Measurements from ENCODE around the gene ZNF48. TPM values are rescaled to one million over a fixed set of nuclear protein-coding genes. Genes with fewer than 3 reads are reported as not detected.

ZNF48 gene
- total RNA-seq, 6 experiments from 2014 or later, result 5.3 to 7.9 (median 6.1) TPM

DNA sequence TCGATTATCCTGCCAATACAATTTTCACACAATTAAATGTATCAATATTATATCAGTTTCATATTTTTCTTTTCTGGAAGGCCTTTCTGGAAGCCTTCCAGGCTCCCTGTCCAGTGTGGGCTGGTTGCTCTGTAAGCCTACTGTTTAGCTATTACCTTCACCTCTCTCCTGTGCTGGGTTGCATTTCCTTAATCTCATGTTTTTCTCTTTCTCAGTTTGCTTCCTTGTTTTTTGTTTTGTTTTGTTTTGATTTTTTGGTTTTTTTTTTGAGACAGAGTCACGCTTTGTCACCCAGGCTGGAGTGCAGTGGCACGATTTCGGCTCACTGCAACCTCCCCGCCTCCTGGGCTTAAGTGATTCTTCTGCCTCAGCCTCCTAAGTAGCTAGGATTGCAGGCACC is 43.6 kb downstream of the ZNF48 start:
- Mint-ChIP-seq H3K4me3 (no peak overlapping the region), H3K4me1 (ENCODE audit: low read depth) (peaks cover 7% of the 10 kb centered on the region; the same call in 1 of the 2 replicates), H3K9me3 (no peaks in the 10 kb centered on the region), H3K27me3 (ENCODE audit: insufficient read depth) (peaks cover 7% of the 10 kb centered on the region), H3K27ac (no peak overlapping the region), H3K36me3 (ENCODE audit: low read depth) (peaks cover 10% of the 10 kb centered on the region)
- no peak for DNase-seq
- TF ChIP-seq, protein P1, sequence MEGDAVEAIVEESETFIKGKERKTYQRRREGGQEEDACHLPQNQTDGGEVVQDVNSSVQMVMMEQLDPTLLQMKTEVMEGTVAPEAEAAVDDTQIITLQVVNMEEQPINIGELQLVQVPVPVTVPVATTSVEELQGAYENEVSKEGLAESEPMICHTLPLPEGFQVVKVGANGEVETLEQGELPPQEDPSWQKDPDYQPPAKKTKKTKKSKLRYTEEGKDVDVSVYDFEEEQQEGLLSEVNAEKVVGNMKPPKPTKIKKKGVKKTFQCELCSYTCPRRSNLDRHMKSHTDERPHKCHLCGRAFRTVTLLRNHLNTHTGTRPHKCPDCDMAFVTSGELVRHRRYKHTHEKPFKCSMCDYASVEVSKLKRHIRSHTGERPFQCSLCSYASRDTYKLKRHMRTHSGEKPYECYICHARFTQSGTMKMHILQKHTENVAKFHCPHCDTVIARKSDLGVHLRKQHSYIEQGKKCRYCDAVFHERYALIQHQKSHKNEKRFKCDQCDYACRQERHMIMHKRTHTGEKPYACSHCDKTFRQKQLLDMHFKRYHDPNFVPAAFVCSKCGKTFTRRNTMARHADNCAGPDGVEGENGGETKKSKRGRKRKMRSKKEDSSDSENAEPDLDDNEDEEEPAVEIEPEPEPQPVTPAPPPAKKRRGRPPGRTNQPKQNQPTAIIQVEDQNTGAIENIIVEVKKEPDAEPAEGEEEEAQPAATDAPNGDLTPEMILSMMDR (IDR thresholded peaks at IDR 0.05), result no peak

- peaks cover 7% of the 10 kb centered on the region for H3K27me3 Mint-ChIP-seq (ENCODE audit: insufficient read depth)
- peaks cover 16% of the 10 kb centered on the region for H3K36me3 Mint-ChIP-seq (ENCODE audit: low read depth)
- H3K4me1 Mint-ChIP-seq (ENCODE audit: low read depth), result peaks cover 12% of the 10 kb centered on the region
- no peaks in the 10 kb centered on the region for H3K9me3 Mint-ChIP-seq
- no peak overlapping the region for H3K27ac Mint-ChIP-seq
- no peak overlapping the region for H3K4me3 Mint-ChIP-seq
- TF ChIP-seq, protein P1 (IDR thresholded peaks at IDR 0.05), result no peak
- DNase-seq, result no peak
These were observed 44.6 kb downstream of the ZNF48 start for GRCh38 chr16:30439720-30440348.

GRCh38 chr16:30443631-30444030 is 48.4 kb downstream of the ZNF48 start:
- peaks cover 27% of the 10 kb centered on the region for H3K36me3 Mint-ChIP-seq (ENCODE audit: low read depth)
- peaks cover 2% of the 10 kb centered on the region for H3K27me3 Mint-ChIP-seq (ENCODE audit: insufficient read depth)
- H3K27ac Mint-ChIP-seq, result no peak overlapping the region
- DNase-seq, result no peak
- TF ChIP-seq, protein P1 (IDR thresholded peaks at IDR 0.05), result no peak
- peaks cover 4% of the 10 kb centered on the region for H3K9me3 Mint-ChIP-seq
- H3K4me1 Mint-ChIP-seq (ENCODE audit: low read depth), result peaks cover 23% of the 10 kb centered on the region
- H3K4me3 Mint-ChIP-seq, result peak overlapping the region; percentile 54

DNA sequence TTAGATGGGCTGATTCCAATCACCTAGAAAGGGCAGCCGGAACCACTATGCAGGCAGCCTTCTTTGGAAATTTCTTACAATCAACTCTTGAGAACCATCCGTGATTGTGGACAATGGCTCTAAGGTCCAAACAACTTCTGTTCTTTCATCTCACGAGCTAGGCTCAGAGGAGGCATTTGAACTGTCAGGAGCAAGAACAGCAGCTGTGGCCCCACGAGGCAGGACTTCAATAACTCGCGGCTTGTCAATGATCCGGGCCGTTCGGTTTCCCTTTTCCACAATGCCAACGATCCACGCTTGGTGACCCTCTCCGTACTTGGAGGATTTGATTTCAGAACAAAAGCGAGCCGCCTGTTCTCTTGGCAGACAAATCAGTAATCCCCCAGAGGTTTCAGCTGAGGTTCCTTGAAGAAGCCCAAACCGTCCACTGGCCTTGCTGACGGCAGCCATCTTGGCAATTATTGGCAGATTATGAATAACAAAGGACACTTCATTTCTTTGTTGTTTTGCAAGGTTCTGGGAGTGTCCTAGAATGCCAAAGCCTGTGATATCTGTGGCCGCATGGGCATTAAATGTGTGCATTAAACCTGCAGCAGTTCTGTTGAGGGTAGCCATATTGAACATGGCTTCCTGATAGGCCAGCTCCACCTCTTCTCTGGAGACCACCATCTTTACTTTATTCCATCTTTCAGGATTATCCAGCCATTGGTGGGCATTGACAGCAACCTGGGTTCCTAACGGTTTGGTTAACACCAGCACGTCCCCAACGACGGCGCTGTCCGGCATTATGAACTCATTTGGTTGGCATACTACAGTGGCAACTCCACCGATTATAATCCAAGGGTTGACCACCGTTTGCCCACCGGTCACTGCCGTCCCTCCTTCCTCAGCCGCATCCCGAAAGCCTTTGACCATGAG is 49.3 kb downstream of the ZNF48 start:
- H3K9me3 Mint-ChIP-seq, result peaks cover 4% of the 10 kb centered on the region
- DNase-seq, result no peak
- TF ChIP-seq, protein P1 (IDR thresholded peaks at IDR 0.05), result no peak
- no peaks in the 10 kb centered on the region; the same call in none of the 2 replicates for H3K27me3 Mint-ChIP-seq (ENCODE audit: insufficient read depth)
- H3K4me3 Mint-ChIP-seq, result peak overlapping the region; percentile 89
- H3K36me3 Mint-ChIP-seq (ENCODE audit: low read depth), result peaks cover 27% of the 10 kb centered on the region
- H3K4me1 Mint-ChIP-seq (ENCODE audit: low read depth), result peaks cover 23% of the 10 kb centered on the region
- peak overlapping the region; percentile 81 for H3K27ac Mint-ChIP-seq

GRCh38 chr16:30445149-30445407 is 49.9 kb downstream of the ZNF48 start:
- Mint-ChIP-seq H3K9me3 (peaks cover 4% of the 10 kb centered on the region), H3K27ac (peak overlapping the region; percentile 81), H3K27me3 (ENCODE audit: insufficient read depth) (no peaks in the 10 kb centered on the region; the same call in none of the 2 replicates), H3K36me3 (ENCODE audit: low read depth) (peaks cover 27% of the 10 kb centered on the region), H3K4me1 (ENCODE audit: low read depth) (peaks cover 23% of the 10 kb centered on the region), H3K4me3 (peak overlapping the region; percentile 89)
- TF ChIP-seq, protein P1 (IDR thresholded peaks at IDR 0.05), result no peak
- DNase-seq, result no peak
